GM11168 (cell line): ENCODE measurements around the gene RS1.

Source experiments
- in situ Hi-C: fragments of 300-500 bp; cut with MboI; formaldehyde crosslinking; loops from one replicate; pipeline ENCODE4 v1.12.0; 2022; ENCODE audit warnings: low sequenced_read_pairs; ENCODE audit not compliant: unreplicated experiment

Gene RS1

DNA sequence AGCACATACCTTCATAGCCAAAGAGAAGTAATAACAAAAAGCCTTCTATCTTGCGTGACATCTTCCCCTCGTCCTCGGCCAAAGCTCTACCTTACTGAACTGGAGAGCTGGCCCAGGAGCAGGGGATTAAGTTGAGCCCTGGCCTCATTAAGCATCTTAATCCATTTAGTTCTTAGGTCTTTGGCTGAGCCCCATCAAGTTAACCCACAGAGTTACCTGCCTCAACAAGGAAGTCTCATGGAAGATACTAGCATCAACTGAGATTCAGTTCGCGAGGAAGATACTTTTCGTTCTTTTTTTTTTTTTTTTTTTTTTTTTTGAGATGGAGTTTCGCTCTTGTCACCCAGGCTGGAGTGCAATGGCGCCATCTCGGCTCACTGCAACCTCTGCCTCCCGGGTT is at the start of gene RS1:
TSS of gene RS1 (minus strand) at position 101 of the 400 bp plus-strand sequence. CDS start at position 61, 40 bp downstream.
- in situ Hi-C loops = no loop called here

DNA sequence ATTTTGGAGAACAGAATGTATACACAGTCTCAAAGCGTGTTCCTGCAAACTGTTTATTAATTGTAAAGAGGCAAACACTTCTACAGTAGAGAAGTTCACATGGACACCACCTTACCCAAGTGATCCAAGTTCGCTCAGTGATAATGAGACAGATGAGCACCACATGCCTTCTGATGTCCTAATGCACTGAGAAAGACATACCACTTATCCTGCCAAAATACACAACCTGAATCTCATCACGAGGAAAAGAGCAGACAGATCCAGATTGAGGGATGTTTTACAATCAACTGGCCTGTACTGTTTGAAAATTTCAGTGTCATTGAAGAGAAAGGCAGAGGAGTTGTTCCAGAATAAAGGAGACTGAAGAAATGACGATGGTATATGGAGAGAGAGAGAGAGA is 47.9 kb upstream of the RS1 start:
- in situ Hi-C loops = no loop called here

- in situ Hi-C loops = no loop called here
Observed at GRCh38 chrX:18714910-18715309, 43.0 kb upstream of the RS1 start.

DNA sequence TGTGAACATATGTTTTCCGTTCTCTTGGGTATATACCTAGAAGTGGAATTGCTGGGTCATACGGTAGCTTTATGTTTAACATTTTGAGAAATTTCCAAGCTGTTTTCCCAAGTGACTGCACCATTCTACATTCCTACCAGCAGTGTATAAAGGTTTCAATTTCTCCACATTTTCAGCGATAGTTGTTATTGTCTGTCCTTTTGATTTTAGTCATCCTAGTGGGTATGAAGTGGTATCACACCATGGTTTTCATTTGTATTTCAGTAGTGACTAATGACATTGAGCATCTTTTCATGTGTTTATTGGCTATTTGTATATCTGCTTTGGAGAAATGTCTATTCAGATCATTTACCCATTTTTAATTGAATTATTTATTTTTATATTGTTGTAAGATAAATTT is 37.9 kb upstream of the RS1 start:
- in situ Hi-C loops = no loop called here

DNA sequence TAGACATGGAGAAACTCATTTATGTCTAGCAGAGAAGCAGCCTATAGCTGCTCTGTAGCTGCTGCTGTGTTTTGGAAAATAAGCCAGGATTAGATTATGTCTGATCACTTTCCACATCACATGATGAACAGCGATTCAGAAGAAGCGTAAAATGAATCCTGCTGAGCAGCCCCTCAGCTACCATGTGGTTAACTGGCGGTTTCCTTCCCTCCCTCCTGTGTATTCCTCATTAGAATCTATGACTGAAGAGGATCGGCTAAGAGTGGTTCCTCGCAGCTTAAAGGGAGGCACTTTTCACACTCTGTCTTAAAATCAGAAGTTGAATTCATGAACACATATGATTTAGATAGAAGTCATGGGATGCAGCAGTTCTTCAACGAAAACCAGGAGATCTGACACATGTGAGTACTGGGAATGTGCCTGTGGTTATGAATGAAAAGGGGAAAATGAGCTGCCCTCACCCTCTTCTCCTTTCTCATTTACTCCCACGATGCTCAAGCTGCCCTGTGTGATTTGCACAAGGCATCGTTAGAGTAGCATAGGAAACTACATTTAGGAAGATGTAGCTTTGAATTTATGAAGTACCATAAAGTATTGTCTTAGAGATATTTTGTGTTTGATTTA is 35.6 kb upstream of the RS1 start, which contains the start of gene PPEF1:
TSS of gene PPEF1 (plus strand) at position 220 of the 624 bp plus-strand sequence. CDS start at position 356, 136 bp downstream.
- in situ Hi-C loops = no loop called here

DNA sequence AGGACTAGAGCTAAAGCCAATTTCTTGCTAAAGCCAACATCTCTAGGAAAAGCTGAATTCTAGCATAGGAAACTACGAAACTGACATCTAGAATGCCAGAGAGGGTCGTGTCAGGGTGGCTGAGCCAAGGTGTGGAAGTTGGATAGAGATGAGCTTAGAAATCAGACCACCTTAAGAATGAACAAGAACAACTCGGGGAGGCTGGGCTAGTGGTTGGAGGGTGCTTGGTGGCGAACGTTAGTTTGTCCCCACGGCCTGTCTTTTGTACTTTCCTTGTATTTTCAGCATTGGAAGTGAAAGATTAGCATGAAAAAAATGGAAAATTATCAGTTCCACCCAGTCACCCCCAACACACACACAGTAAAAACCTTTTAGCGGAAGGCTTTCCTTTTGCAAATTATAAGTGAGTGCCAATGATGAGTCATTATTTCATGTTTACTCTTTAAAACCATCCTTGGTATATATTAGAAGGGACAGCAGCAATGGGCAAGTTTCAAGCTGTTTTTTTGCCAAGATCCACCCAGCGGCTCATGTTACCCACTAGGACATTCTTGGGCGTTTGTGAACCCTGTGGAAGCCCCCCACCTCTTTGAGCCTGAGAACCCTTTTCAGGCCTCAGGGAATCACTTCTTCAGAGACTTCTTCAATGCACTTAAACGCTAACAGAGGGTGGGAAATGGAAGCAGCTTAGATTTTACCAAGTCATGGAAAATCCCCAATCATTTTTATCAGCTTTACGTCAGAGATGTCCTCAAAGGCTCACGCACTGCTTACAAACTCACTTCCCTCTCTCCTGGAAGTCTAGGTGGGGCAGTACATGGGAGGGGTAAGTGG is 30.7 kb upstream of the RS1 start:
- in situ Hi-C loops = no loop called here

GRCh38 chrX:18701621-18702361 is 29.9 kb upstream of the RS1 start:
- in situ Hi-C loops = no loop called here

- in situ Hi-C loops = no loop called here
Observed at GRCh38 chrX:18698737-18699650, 27.1 kb upstream of the RS1 start.

- in situ Hi-C loops = no loop called here
Observed at GRCh38 chrX:18696653-18697052, 24.7 kb upstream of the RS1 start.

DNA sequence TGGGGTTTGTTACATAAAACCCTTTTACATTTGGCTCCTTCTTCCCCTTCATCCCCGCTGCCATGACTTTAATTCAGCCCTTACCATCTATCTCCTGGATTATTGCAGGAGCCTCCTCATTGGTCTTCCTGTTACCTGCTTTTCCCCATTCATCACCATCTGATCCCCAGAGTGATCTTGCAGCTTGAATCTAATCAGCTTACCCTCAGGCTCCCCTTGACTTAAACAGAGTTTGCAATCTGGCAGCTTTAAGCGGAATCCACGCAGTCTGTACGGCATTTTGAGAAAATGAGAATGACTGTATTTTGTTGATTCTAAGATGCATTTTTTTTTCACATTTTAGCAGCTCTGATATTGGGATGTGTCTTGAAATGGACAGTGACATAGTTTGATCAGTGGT is 20.6 kb upstream of the RS1 start:
- in situ Hi-C loops = no loop called here

- in situ Hi-C loops = no loop called here
Observed at GRCh38 chrX:18691431-18691830, 19.5 kb upstream of the RS1 start.

DNA sequence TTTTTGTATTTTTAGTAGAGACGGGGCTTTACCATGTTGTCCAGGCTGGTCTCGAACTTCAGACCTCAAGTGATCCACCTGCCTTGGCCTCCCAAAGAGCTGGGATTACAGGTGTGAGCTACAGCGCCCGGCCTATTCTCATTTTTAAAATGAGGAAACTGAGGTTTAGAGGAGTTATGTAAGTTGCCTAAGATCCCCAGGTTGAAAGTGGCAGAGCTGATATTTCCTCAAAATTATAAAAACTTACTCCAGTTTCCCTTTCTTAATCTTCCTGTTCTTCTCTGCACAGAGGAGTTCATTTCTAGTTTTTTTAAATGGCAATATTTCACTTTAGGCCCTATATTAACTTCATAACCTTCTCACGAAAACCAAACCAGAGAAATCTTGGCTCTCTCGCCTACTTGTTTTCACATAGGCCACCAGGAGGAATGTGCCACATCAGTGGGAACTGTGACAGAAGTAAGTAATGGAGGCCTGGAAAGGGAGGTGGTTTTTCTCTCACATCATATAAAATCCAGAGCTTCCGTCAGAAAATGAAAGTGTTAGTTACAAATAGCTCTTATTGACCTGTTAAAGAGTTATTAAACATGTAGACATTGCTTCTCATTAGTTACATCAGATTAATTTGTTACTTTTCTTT is 16.1 kb upstream of the RS1 start:
- in situ Hi-C loops = no loop called here

GRCh38 chrX:18682979-18683387 is 11.1 kb upstream of the RS1 start:
- in situ Hi-C loops = no loop called here

- in situ Hi-C loops = no loop called here
Observed at GRCh38 chrX:18681996-18682395, 10.1 kb upstream of the RS1 start.

- in situ Hi-C loops = no loop called here
Observed at GRCh38 chrX:18677161-18677869, 5.4 kb upstream of the RS1 start.

DNA sequence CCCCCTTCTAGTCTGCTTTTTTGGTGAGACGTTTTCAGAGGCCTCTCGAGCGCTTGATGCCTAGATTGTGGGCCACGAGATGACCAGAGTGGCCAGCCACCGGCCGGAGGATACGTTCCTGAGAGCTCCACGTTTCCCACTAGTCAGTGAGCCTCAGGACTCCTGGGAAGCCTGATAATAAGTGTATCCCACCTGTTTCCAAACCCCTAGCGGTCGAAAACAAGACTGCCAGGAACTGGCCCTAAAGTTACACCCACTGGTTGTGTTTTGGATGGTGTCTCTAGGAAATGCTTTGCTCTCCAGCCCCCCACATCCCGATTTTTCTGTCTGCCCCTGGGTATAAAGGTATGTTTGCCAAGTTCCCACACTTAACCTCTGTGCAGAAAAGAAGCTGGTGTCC is 4.6 kb upstream of the RS1 start:
- in situ Hi-C loops = no loop called here

- in situ Hi-C loops = no loop called here
Observed at GRCh38 chrX:18676050-18676449, 4.1 kb upstream of the RS1 start.

DNA sequence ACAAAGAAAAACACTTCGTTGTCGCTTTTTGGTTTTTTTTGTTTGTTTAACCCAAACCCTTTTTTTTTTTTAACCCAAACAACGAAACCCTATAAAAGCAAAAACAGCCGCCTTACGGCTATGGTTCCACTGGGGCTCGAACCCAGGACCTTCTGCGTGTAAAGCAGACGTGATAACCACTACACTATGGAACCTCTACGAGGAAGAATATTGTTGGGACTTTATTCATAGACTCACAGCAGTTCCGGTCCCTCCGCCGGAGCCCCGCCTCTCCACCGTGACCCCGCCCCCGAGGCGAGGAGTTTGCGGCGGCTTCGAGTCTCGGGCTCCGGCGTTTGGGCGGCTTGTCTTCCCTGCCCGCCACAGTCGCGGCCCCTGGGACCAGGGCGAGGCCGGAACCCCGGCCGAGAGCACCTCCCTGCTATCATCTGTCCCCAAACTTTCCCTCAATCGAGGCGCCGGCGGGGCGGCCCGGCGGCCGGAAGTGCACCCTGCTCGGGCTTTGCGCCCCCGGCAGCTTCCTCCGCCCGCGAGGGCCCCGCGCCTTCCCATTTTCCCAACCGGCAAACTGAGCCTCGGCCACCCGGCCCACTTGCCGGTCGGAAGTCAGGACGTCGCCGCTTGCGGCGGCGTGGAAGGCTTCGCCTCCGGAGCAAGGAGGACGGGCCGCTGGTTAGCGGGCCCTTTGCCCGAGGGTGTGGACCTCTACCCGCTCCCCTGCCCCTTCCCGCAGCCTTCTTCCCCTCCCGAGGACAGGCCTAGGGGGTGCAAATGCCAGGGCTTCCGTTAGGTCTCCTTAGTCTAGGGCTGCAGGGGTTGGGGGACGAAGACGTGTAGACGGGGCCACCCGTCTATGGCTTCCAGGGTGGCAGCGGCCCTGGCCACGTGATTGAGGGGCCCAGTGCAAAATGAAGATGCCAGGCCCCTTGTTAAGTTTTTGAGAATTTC is 3.2 kb upstream of the RS1 start:
- in situ Hi-C loops = no loop called here
